Loucy (cell line): ENCODE measurements around the gene CLEC4F.

ENCODE experiments used
- CTCF ChIP-seq: fragments of 200-600 bp; sonication (generic); conservative IDR thresholded peaks from 2 replicates; pipeline ENCODE4 v1.5.1; 2014; ENCODE audit warnings: mild to moderate bottlenecking, antibody characterized with exemption, low read length
- EZH2phosphoT487 ChIP-seq: fragments of 200-600 bp; IDR thresholded peaks from 2 replicates; pipeline ENCODE4 v1.6.1; 2018; ENCODE audit warnings: antibody characterized with exemption, mild to moderate bottlenecking, moderate library complexity, borderline replicate concordance

- TF ChIP-seq CTCF: no peak
- TF ChIP-seq EZH2phosphoT487: no peak
Measured at GRCh38 chr2:70834881-70835280, 14.5 kb upstream of the CLEC4F start.
